ENCODE measurements around the gene TTC28.
"Not testable (repeated sequence)": the region's sequence is repeated elsewhere in the genome, so short reads cannot be mapped to it uniquely, and the experiment has no call there.

Gene TTC28

DNA sequence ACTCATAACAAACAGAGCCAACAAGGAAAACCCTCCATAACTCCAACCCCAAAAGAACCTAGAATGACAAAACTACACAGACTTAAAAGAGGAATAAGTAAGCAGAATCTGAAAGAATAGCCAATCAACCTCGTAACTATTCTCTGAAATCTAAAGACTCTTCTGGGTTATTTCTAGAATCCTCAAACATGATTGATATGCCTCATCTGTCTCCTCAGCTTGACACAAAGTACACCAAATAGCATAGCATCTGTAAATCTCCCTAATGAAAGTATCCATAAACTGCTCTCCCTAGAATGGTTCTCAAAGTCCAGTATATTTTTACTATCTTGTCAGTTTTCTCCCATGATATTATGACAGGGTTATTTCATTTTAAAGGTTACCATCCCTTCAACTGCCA, 195.0 kb downstream of the TTC28 start:
- Histone ChIP-seq H3K27me3 (ENCODE audit: control insufficient read depth, insufficient read depth, low read length) (no peaks in the 10 kb centered on the region), H3K4me1 (ENCODE audit: control insufficient read depth, insufficient read depth, low read length) (no peaks in the 10 kb centered on the region), H3K4me3 (ENCODE audit: low read length) (no peak overlapping the region), H3K9me3 (ENCODE audit: control insufficient read depth, low read length) (no peaks in the 10 kb centered on the region), H3K36me3 (ENCODE audit: control insufficient read depth, insufficient read depth, low read length) (no peaks in the 10 kb centered on the region), H3K9ac (ENCODE audit: low read length) (no peak overlapping the region)

DNA sequence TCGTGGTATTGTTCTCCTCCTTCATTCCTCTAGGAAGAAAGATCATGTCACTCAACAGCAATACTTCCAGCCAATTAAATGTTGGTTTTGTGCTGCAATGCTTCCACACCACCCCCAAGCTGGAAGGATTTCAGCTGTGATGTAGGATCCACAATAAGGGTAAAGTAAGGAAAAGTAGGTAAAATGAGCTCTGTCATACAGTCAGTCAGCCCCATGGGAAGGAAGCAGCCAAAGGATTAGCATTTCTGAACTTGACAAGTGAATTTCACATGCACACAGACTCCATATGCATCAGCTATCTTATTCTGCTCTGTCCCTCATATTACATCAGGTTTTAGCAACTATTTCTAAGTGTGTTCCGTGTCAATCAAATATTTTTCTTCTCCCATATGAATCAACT, 197.9 kb downstream of the TTC28 start:
- Histone ChIP-seq H3K27me3 (ENCODE audit: control insufficient read depth, insufficient read depth, low read length) (no peaks in the 10 kb centered on the region), H3K4me3 (ENCODE audit: low read length) (no peak overlapping the region), H3K4me1 (ENCODE audit: control insufficient read depth, insufficient read depth, low read length) (no peaks in the 10 kb centered on the region), H3K36me3 (ENCODE audit: control insufficient read depth, insufficient read depth, low read length) (no peaks in the 10 kb centered on the region), H3K9me3 (ENCODE audit: control insufficient read depth, low read length) (no peaks in the 10 kb centered on the region), H3K9ac (ENCODE audit: low read length) (no peak overlapping the region)

DNA sequence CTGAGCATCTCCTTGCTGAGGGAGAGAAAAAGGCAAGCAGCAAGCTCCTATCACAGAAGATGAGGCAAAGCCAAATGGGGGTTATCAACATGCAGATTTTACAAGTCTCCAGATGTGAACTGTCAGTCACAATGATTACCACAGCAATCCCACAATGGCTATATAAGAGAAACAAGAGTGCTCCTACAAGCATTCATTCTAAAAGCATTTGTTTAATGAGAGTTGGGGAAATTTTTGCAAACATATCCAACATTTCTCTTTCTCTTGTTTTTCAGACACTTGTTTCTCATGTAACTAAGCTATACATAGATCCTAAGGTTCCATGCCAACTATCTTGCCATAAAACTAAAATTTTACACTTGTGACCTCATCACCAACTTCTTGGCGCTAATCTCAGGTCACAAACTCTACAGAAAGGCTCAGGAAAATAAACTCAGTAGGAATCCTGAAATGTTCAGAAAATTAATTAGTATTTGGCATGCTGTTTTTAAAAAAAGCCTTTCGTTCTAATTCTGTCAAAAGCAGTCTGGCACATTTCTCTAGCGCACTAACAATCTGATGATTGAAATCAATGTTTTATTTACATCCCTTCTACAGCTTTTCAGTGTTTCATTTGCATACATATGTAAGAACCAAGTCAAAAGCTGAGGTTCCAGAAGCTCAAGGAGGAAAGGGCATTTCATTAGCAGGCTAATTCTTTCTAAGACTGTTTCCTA, 199.5 kb downstream of the TTC28 start:
- H3K36me3 ChIP-seq (ENCODE audit: control insufficient read depth, insufficient read depth, low read length), result no peaks in the 10 kb centered on the region
- no peak overlapping the region for H3K9ac ChIP-seq (ENCODE audit: low read length)
- no peaks in the 10 kb centered on the region for H3K9me3 ChIP-seq (ENCODE audit: control insufficient read depth, low read length)
- H3K27me3 ChIP-seq (ENCODE audit: control insufficient read depth, insufficient read depth, low read length), result no peaks in the 10 kb centered on the region
- no peaks in the 10 kb centered on the region for H3K4me1 ChIP-seq (ENCODE audit: control insufficient read depth, insufficient read depth, low read length)
- H3K4me3 ChIP-seq (ENCODE audit: low read length), result no peak overlapping the region

DNA sequence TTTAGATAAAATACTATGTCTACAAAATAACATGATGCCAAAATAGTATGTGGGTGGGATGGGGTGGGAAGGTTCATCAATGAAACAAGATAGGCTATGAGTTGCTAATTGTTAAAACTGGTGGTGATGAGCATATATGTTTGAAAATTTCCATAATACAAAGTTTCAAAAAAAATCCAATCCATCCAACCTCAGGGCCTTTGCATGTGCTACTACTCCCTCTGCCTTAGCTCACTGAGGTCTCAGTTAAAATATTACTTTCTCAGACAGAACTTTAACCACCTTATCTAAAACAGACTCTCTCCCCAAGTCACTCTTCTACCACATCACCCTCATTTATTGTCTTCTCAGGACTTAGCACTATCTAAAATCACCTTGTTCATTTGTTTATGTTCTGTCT, 201.1 kb downstream of the TTC28 start:
- Histone ChIP-seq H3K36me3 (ENCODE audit: control insufficient read depth, insufficient read depth, low read length) (no peaks in the 10 kb centered on the region), H3K4me3 (ENCODE audit: low read length) (no peak overlapping the region), H3K9me3 (ENCODE audit: control insufficient read depth, low read length) (no peaks in the 10 kb centered on the region), H3K4me1 (ENCODE audit: control insufficient read depth, insufficient read depth, low read length) (no peaks in the 10 kb centered on the region), H3K27me3 (ENCODE audit: control insufficient read depth, insufficient read depth, low read length) (no peaks in the 10 kb centered on the region), H3K9ac (ENCODE audit: low read length) (no peak overlapping the region)

DNA sequence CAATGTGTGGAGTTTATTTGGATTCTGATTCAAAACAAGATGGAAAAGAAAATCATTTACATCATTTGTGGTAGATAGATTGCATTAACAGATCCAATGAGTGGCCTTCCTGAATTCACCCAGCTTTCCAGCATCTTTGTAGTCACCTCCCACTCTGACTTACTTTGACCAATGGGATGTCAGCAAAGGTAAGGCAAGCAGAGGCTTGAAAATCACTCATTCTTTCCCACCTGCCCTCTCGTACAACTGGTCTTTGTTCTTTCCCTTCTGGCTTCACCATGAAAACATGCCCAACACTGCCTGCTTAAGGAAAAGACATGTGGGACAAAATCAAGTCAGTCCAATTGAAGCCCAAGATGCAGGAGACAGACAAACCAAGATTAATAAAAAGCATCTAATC, 202.1 kb downstream of the TTC28 start:
- Histone ChIP-seq H3K4me3 (ENCODE audit: low read length) (no peak overlapping the region), H3K9me3 (ENCODE audit: control insufficient read depth, low read length) (no peaks in the 10 kb centered on the region), H3K9ac (ENCODE audit: low read length) (no peak overlapping the region), H3K36me3 (ENCODE audit: control insufficient read depth, insufficient read depth, low read length) (no peaks in the 10 kb centered on the region), H3K4me1 (ENCODE audit: control insufficient read depth, insufficient read depth, low read length) (no peaks in the 10 kb centered on the region), H3K27me3 (ENCODE audit: control insufficient read depth, insufficient read depth, low read length) (no peaks in the 10 kb centered on the region)

DNA sequence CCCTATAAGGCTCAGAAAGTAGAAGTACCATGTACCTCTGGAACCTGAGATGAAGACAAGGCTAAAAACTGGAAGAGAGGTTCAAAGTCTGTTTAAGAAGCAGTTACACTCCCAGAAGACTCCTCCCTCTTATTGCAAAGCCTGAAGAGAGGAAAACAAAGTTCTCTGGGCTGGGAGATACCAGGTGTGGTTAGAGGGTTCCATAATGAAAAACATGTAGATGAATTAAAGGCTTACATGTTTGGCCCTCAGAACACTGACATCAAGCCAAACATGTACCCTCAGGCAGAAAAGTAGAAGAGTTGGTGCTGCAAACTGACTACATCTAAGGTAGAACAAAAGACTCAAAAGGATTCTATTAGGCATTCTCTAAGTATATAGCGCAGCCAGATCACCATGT, 205.3 kb downstream of the TTC28 start:
- Histone ChIP-seq H3K9ac (ENCODE audit: low read length) (no peak overlapping the region), H3K36me3 (ENCODE audit: control insufficient read depth, insufficient read depth, low read length) (no peaks in the 10 kb centered on the region), H3K4me1 (ENCODE audit: control insufficient read depth, insufficient read depth, low read length) (no peaks in the 10 kb centered on the region), H3K27me3 (ENCODE audit: control insufficient read depth, insufficient read depth, low read length) (no peaks in the 10 kb centered on the region), H3K9me3 (ENCODE audit: control insufficient read depth, low read length) (no peaks in the 10 kb centered on the region), H3K4me3 (ENCODE audit: low read length) (no peak overlapping the region)

DNA sequence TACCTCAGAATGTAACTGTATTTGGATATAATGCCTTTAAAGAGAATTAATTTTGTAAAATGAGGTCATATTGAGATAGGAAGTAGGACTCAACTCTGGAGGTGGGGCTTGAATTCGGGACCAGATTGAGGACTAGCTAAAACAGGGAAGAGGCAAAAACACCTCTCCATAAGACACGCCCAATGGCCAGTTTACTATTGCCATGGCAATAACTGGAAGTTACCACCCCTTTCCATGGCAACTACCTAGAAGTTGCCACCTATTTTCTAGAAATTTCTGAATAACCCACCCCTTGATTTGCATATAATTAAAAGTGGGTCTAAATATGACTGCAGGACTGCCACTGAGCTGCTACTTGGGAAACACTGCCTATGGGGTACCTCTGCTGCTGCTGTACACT, 206.4 kb downstream of the TTC28 start:
- no peaks in the 10 kb centered on the region for H3K36me3 ChIP-seq (ENCODE audit: control insufficient read depth, insufficient read depth, low read length)
- H3K9ac ChIP-seq (ENCODE audit: low read length), result no peak overlapping the region
- no peak overlapping the region for H3K4me3 ChIP-seq (ENCODE audit: low read length)
- H3K27me3 ChIP-seq (ENCODE audit: control insufficient read depth, insufficient read depth, low read length), result no peaks in the 10 kb centered on the region
- H3K4me1 ChIP-seq (ENCODE audit: control insufficient read depth, insufficient read depth, low read length), result no peaks in the 10 kb centered on the region
- H3K9me3 ChIP-seq (ENCODE audit: control insufficient read depth, low read length), result no peaks in the 10 kb centered on the region

DNA sequence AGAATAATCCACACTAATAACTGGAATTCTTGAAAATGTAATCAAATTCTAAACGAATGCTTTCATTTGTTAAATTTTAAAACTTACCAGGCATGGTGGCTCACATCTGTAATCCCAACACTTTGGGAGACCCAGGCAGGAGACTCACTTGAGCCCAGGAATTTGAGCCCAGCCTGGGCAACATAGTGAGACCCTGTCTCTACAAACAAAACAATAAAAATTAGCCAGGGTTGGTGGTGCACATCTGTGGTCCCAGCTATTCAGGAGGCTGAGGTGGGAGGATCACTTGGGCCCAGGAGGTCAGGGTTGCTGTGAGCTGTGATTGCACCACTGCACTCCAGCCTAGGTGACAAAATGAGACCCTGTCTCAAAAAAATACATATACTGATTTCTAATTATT, 212.6 kb downstream of the TTC28 start:
- not testable (repeated sequence) for H3K36me3 ChIP-seq (ENCODE audit: control insufficient read depth, insufficient read depth, low read length); H3K27me3 ChIP-seq (ENCODE audit: control insufficient read depth, insufficient read depth, low read length); H3K4me3 ChIP-seq (ENCODE audit: low read length); H3K4me1 ChIP-seq (ENCODE audit: control insufficient read depth, insufficient read depth, low read length); H3K9ac ChIP-seq (ENCODE audit: low read length); H3K9me3 ChIP-seq (ENCODE audit: control insufficient read depth, low read length)

DNA sequence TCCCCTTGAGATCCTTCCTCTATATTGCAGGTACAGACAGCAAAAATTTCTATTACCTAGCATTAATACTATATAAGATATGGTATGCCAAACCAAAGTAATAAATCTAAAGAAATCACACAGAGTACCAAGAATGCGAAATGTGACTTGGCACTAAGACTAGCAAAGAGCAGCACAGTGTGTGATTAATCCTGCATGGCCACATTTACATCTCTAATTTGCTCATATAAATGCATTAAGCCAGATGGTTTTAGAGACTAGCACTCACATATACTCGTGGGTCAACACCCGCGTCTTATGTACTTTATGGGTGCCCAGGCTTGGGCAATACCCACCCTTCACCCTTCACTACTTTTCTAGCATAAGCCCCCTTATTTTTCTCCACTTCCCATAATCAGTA, 213.2 kb downstream of the TTC28 start:
- Histone ChIP-seq H3K36me3 (ENCODE audit: control insufficient read depth, insufficient read depth, low read length) (no peaks in the 10 kb centered on the region), H3K9ac (ENCODE audit: low read length) (no peak overlapping the region), H3K27me3 (ENCODE audit: control insufficient read depth, insufficient read depth, low read length) (no peaks in the 10 kb centered on the region), H3K9me3 (ENCODE audit: control insufficient read depth, low read length) (no peaks in the 10 kb centered on the region), H3K4me1 (ENCODE audit: control insufficient read depth, insufficient read depth, low read length) (no peaks in the 10 kb centered on the region), H3K4me3 (ENCODE audit: low read length) (no peak overlapping the region)

DNA sequence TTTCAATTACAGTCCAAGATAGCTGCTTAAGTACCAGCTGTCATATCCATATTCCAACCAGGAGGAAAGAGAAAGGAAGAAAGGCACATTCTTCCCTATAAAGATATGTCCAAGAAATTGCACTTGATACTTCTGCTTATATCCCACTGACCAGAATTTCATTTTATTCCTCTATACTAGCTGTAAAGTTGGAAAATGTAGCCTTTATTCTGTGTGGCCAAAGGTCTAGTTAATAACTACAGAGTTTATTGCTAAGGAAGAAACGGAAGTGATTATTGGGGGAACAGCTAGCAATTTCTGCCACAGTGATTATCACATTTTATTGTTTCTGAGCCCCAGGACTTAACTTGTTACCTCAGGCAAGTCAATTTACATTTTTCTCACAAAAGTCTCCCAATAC, 213.8 kb downstream of the TTC28 start:
- Histone ChIP-seq H3K4me1 (ENCODE audit: control insufficient read depth, insufficient read depth, low read length) (no peaks in the 10 kb centered on the region), H3K27me3 (ENCODE audit: control insufficient read depth, insufficient read depth, low read length) (no peaks in the 10 kb centered on the region), H3K9ac (ENCODE audit: low read length) (no peak overlapping the region), H3K36me3 (ENCODE audit: control insufficient read depth, insufficient read depth, low read length) (no peaks in the 10 kb centered on the region), H3K9me3 (ENCODE audit: control insufficient read depth, low read length) (no peaks in the 10 kb centered on the region), H3K4me3 (ENCODE audit: low read length) (no peak overlapping the region)

DNA sequence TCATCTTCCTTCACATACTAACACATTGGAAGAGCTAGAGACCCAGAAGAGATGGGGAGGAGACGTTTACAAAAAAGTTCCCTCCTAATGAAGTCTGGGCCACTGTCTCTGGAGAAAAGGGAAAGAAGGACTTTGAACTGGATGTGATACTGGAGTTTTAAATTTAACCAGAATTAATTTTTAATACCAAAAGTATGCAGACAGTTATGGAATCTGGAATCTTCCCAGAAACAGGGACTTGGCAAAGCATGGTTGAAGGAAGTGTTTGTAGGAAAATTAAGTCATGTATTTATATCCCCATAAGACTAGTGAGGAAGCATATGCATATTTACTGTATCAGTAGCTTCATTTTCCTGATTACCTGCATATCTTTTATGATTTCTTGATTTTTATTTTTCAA, 215.5 kb downstream of the TTC28 start:
- no peak overlapping the region for H3K4me3 ChIP-seq (ENCODE audit: low read length)
- H3K36me3 ChIP-seq (ENCODE audit: control insufficient read depth, insufficient read depth, low read length), result no peaks in the 10 kb centered on the region
- no peaks in the 10 kb centered on the region for H3K9me3 ChIP-seq (ENCODE audit: control insufficient read depth, low read length)
- H3K27me3 ChIP-seq (ENCODE audit: control insufficient read depth, insufficient read depth, low read length), result no peaks in the 10 kb centered on the region
- no peak overlapping the region for H3K9ac ChIP-seq (ENCODE audit: low read length)
- H3K4me1 ChIP-seq (ENCODE audit: control insufficient read depth, insufficient read depth, low read length), result no peaks in the 10 kb centered on the region

DNA sequence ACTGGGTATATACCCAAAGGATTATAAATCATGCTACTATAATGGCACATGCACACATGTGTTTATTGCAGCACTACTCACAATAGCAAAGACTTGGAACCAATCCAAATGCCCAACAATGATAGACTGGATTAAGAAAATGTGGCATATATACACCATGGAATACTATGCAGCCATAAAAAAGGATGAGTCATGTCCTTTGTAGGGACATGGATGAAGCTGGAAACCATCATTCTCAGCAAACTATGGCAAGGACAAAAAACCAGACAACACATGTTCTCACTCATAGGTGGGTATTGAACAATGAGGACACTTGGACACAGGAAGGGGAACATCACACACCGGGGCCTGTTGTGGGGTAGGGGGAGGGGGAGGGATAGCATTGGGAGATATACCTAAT, 216.2 kb downstream of the TTC28 start:
- not testable (repeated sequence) for H3K9ac ChIP-seq (ENCODE audit: low read length); H3K27me3 ChIP-seq (ENCODE audit: control insufficient read depth, insufficient read depth, low read length); H3K4me1 ChIP-seq (ENCODE audit: control insufficient read depth, insufficient read depth, low read length); H3K9me3 ChIP-seq (ENCODE audit: control insufficient read depth, low read length); H3K36me3 ChIP-seq (ENCODE audit: control insufficient read depth, insufficient read depth, low read length); H3K4me3 ChIP-seq (ENCODE audit: low read length)

DNA sequence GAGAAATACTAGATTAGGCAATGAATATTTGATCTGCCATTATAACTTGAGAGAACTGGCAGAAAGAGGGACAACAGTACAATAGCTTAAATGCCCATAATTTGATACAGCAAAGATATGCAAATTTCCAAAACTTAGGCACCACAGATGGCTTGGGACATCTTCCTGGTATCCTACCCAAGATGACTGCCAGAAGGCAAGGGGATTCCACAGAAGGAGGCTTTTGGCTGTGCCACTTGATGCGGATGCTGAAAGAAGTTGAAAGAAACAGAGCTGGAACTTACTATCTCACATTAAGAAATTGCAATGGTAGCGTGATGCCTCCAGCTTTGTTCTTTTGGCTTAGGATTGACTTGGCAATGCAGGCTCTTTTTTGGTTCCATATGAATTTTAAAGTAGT, 216.7 kb downstream of the TTC28 start:
- Histone ChIP-seq H3K36me3 (ENCODE audit: control insufficient read depth, insufficient read depth, low read length) (no peaks in the 10 kb centered on the region), H3K27me3 (ENCODE audit: control insufficient read depth, insufficient read depth, low read length) (no peaks in the 10 kb centered on the region), H3K9ac (ENCODE audit: low read length) (no peak overlapping the region), H3K9me3 (ENCODE audit: control insufficient read depth, low read length) (no peaks in the 10 kb centered on the region), H3K4me3 (ENCODE audit: low read length) (no peak overlapping the region), H3K4me1 (ENCODE audit: control insufficient read depth, insufficient read depth, low read length) (no peaks in the 10 kb centered on the region)
